ENCODE results near the gene TBX10.
"Not testable (repeated sequence)": the region's sequence is repeated elsewhere in the genome, so short reads cannot be mapped to it uniquely, and the experiment has no call there.

The TBX10 gene

DNA sequence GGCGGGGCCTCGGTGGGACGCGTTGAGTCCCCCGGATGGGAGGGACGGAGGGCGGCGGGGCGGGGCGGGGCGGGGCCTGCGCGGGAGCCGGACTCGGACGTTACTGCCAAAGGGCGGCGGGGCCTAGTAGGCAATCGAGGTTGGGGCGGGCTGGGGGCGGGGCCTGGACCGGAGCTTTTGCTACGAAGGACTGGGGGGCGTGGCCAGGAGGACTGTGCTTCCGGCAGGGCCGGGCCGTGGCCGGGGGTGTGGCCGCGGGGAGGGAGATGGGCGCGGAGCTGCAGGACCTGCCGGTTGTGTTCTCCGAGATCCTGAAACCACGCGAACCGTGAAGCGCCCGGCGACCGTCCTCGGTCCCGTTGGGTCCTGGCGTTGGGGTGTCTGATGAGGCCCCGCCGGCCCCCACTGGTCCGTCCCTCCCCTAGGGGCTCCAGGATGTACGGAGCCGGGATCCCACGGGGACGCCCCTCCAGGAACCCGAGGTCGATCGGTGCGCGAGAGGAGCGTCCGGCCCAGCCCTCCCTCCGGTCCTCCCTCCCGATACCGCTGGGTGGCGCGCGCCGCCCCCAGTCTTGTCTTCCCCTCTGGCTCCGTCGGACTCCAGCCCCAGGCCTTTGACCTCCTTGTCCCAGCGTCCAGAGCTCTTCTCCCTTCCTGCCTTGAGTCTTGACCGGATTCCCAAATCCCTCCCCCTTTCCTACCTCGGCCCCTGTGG, 9.2 kb downstream of the TBX10 start:
- DNase-seq: peak; percentile 98

DNA sequence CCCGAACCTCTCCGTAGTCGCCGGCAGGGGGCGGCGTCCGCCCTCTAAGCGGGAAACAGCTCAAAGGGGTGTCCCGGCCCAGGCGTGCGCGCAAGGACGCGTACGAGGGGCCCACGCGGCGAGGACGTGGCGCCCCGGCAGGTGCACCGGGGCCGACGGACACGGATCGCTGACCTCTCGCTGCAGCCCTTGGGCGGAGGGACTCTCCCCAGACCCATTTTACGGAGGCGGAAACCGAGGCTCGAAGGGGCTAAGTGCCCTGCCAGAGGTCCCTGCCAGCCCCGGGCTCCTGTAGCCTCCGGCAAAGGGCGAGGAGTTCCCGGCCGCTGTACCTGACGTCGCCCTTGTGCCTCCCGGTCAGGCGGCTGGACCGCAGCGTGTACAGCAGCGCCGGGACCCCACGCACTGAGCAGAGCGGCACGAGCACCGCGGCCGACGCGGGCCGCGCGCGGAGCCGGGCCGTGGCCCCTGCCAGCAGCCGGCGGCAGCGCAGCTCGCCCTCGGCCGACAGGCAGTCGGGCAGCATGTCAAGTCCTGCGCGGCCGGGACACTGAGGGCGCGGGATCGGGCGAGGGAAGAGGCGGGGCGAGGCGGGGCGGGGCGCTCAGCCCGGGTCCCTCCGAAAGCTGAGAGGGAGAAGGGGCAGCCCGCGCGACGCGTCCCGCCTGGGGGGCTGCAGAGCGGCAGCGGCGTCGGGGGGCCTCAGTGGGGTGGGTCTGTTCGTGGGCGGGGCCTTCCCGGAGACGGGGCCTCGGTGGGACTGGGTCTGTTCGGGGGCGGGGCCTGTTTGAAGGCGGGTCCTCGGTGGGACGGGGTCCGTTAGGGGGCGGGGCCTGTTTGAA, 10.0 kb downstream of the TBX10 start, which contains the start of gene NUDT8:
TSS of gene NUDT8 (minus strand) at position 552 of the 842 bp plus-strand sequence. CDS start at position 526, 26 bp downstream.
- peak; percentile 36 for DNase-seq

DNA sequence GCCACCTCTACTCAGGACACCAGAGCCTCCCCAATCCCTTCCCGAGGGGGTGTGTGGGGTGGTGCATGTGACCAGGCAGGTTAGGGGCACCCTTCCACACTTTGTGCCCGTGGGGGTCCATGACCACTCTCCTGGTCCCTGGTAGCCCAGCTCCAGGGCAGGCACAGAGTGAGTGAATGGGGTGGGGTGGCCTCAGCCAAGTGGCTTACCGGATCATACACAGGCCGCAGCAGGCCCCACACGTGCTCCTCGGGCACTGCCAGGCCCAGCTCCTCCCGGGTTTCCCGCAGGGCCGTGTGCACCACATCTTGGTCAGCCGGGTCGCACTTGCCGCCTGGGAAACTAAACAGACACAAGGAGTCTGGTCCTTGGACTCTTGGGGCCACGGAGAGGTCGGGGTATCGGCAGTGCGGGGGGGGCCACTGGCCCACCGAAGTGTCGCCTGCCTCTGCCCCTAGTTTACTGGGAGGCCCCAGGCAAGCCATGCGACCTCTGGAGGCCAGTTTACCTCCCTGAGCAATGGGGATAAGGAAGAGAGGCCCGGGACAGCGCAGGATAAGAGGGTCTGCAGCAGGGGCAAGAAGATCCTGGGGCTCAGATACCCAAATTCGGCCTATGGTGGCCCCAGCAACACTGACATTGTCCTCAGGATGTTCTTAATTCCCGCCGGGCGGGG, 10.7 kb downstream of the TBX10 start:
- no peak for DNase-seq

DNA sequence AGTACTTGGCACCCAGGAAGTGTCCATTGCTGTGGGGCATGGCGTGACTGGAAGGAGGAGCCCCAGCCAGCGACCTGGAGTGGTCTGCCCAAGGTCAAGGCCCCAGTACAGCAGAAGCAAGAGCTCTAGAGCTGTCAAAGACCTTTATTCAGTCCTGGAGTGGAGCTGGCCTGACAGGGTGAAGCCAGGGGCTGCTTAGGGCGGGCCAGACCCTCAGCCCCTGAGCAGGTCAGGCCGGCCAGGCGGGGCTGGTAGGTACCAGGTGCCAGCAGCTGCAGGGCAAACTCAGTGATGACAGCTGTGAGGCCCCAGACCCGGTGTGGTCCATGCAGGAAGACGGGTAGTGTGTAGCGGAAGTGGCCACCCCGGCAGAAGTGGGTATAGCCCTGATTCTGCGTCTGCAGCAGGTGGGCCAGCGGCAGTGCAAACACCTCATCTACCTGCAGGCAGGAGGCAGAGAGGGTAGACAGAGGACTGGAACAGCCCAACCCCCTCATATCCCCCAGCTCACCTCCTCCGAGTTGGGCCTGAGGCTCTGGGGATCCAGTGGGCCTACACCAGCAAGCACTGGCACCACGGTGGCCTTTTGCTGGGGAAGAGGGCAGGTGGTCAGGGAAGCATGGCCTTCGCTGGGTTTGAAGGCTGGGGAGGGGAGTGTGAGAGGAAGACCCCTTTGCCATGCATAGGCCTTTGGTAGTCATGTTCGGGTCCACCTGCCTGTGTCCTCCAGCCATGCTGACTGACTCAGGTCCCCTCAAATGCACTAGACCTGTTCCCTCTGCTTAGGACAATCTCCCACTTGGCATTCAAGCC, 11.5 kb downstream of the TBX10 start:
- DNase-seq: no peak

DNA sequence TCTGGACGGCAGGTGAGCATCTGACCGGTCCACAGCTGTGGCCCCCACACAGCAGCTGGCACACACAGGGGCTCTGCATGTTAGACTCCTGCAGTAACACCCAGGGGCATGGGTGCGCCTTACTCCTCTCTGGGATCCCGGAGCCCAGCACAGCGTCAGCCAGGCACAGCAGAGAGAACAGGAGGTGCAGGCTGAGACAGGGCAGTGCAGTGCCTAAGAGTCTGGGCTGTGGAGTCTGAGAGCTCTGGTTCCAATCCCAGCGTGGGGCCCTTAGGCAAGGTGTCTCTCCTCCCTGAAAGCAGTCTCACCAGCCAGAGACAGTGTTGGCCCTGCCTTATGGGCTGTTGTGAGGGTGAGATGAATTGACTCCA, 12.1 kb downstream of the TBX10 start:
- DNase-seq: no peak

DNA sequence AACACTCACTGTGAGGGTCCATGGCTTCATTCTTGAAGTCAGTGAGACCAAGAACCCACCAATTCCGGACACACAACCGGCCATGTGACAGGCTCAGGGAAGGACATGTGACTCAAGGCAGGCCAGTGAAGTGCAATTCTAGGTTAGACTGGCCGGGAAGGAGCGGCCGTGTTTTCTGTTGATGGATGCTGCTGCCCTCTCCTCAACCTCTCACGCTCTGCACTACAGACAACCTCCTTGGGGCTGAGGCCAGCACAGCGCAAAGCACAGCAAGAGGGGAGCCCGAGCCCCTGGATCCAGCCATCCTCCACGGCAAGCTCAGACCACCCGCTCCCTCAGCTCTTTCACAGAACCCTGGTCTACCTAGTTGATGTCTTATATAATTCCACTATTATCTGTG, 12.6 kb downstream of the TBX10 start:
- DNase-seq: no peak

DNA sequence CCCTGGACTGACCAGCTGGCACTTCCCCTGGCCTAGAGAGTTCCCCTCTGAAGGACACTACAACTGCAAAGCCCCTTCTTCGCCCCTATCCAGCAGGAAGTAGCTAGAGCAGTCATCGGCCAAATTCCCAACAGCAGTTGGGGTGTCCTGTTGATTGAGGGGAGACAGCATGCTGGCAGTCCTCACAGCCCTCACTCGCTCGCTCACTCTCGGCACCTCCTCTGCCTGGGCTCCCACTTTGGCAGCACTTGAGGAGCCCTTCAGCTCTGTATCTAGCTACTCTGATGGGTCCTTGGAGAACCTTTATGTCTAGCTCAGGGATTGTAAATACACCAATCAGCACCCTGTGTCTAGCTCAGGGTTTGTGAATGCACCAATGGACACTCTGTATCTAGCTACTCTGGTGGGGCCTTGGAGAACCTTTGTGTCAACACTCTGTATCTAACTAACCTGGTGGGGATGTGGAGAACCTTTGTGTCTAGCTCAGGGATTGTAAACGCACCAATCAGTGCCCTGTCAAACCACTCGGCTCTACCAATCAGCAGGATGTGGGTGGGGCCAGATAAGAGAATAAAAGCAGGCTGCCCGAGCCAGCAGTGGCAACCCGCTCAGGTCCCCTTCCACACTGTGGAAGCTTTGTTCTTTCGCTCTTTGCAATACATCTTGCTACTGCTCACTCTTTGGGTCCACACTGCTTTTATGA, 13.3 kb downstream of the TBX10 start:
- DNase-seq: not testable (repeated sequence)

DNA sequence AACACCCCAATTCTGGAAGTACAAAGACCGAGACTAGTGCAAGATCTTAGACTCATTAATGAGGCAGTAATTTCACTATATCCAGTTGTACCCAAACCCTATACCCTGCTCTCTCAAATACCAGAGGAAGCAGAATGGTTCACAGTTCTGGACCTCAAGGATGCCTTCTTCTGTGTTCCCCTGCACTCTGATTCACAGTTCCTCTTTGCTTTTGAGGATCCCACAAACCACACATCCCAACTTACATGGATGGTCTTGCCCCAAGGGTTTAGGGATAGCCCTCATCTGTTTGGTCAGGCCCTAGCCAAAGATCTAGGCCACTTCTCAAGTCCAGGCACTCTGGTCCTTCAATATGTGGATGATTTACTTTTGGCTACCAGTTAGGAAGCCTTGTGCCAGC, 15.8 kb downstream of the TBX10 start:
- not testable (repeated sequence) for DNase-seq

DNA sequence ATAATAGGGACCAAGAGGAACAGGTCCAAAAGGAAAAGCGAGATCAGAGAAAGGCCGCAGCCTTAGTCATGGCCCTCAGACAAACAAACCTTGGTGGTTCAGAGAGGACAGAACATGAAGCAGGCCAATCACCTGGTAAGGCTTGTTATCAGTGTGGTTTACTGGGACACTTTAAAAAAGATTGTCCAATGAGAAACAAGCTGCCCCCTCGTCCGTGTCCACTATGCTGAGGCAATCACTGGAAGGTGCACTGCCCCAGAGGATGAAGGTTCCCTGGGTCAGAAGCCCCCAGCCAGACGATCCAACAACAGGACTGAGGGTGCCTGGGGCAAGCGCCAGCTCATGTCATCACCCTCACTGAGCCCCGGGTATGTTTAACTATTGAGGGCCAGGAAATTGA, 16.7 kb downstream of the TBX10 start:
- DNase-seq: not testable (repeated sequence)

DNA sequence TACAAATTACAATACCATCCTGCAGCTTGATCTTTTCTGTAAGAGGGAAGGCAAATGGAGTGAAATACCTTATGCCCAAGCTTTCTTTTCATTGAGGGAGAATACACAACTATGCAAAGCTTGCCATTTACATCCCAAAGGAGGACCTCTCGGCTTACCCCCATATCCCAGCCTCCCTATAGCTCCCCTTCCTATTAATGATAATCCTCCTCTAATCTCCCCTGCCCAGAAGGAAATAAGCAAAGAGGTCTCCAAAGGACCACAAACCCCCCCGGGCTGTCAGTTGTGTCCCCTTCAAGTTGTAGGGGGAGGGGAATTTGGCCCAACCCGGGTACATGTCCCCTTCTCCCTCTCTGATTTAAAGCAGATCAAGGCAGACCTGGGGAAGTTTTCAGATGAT, 17.6 kb downstream of the TBX10 start:
- not testable (repeated sequence) for DNase-seq

DNA sequence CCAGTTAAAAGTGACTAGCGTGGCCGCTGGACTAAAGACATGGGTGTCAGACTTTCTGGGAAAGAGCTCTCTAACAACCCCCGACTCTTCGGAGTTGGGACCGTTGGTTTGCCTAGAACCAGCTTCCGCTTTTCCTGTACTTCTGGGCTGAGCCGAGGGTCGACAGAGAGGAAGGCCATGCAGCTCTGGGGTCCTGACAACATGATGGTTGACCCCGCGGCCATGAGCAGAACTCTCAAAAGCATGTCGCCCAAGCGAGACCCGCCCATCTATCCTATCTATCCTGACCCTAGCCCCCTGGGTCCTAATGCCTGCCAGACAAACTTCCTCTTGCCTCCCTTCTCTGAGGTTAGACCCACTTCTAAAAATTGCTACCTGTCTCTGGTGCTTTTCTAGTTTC, 18.9 kb downstream of the TBX10 start:
- not testable (repeated sequence) for DNase-seq

DNA sequence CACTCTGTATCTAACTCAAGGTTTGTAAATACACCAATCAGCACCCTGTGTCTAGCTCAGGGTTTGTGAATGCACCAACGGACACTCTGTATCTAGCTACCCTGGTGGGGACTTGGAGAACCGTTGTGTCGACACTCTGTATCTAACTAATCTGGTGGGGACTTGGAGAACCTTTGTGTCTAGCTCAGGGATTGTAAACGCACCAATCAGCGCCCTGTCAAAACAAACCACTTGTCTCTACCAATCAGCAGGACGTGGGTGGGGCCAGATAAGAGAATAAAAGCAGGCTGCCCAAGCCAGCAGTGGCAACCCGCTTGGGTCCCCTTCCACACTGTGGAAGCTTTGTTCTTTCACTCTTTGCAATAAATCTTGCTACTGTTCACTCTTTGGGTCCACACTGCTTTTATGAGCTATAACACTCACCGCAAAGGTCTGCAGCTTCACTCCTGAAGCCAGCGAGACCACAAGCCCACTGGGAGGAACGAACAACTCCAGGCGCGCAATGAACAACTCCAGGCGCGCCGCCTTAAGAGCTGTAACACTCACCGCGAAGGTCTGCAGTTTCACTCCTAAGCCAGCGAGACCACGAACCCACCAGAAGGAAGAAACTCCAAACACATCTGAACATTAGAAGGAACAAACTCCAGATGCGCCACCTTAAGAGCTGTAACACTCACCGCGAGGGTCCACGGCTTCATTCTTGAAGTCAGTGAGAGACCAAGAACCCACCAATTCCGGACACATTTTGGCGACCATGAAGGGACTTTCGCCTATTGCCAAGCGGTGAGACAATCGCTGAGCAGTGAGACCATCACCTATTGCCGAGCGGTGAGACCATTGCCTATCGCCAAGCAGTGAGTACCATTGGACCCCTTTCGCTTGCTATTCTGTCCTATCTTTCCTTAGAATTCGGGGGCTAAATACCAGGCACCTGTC, 19.6 kb downstream of the TBX10 start:
- DNase-seq: not testable (repeated sequence)

DNA sequence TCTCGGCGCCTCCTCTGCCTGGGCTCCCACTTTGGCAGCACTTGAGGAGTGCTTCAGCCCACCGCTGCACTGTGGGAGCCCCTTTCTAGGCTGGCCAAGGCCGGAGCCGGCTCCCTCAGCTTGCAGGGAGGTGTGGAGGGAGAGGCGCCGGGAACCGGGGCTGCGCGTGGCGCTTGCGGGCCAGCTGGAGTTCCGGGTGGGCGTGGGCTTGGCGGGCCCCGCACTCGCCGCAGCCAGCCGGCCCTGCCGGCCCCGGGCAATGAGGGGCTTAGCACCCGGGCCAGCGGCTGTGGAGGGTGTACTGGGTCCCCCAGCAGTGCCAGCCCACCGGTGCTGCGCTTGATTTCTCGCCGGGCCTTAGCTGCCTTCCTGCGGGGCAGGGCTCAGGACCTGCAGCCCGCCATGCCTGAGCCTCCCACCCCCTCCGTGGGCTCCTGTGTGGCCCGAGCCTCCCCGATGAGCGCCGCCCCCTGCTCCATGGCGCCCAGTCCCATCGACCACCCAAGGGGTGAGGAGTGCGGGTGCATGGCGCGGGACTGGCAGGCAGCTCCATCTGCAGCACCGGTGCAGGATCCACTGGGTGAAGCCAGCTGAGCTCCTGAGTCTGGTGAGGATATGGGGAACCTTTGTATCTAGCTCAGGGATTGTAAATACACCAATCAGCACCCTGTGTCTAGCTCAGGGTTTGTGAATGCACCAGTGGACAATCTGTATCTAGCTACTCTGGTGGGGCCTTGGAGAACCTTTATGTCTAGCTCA, 20.5 kb downstream of the TBX10 start:
- DNase-seq: not testable (repeated sequence)

DNA sequence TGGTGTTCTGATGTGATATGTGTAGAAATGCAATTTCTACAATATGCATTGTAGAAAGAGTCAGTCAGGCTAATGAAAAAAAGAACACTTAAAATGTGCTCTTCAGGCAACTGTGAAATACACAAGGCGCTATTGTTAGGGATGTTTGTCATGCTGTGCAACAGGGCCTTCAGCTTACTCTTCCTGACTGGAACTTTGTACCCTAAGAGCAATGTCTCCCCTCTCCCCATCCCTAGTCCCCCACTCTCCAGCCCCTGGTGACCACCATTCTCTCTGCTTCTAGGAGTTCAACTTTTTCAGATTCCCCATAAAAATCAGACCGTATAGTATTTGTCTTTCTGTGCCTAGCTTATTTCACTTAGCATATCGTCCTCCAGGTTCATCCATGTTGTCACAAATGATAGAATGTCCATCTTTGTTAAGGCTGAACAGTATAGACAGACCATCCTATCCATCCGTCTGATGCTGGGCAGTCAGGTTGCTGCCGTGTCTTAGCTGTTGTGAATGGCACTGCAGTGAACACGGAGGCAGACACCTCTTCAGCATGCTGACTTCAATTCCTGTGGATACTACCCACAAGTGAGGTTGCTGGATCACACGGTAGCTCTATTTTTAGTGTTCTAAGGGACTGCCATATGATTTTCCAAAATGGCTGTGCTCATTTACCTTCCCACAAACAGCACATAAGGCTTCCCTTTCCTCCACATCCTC, 22.2 kb downstream of the TBX10 start:
- no peak for DNase-seq

DNA sequence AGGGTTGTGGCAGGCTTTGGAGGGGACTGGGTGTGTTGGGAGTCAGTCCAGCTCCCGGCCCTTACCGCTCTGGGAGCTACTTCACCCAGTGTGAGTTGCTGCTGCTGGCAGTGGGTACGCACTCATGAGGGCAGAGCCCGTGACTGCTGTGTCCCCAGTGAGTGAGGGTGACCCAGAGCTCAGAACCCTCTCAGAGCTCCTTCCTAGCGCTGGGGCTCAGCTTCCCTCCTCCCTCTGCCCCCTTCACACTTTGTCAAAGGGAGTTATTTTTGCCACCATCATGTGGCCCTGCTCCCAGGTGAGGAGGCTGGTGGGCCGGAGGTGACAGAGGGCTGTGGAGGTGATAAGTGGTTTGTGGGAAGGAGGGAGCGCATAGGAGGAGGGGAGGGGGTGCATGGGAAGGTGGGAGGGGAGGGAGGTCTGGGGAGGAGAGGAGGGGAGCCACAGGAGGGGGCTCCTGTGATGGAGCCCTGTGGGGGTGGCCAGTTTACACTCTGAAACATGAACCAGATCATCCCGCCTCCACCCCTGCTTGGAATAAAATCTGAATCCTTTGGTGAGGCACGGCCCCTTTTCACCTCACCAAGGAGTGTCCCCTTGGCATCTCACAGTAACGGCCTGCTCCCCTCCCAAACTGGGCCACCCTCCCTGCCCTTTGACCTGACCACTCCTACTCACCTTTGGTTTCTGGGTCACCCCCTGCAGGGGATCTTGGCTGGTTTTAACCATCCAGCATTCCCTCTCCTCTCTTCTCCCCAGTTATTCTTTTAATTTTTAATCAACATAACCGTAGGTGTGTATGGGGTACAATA, 22.9 kb downstream of the TBX10 start:
- no peak for DNase-seq

DNA sequence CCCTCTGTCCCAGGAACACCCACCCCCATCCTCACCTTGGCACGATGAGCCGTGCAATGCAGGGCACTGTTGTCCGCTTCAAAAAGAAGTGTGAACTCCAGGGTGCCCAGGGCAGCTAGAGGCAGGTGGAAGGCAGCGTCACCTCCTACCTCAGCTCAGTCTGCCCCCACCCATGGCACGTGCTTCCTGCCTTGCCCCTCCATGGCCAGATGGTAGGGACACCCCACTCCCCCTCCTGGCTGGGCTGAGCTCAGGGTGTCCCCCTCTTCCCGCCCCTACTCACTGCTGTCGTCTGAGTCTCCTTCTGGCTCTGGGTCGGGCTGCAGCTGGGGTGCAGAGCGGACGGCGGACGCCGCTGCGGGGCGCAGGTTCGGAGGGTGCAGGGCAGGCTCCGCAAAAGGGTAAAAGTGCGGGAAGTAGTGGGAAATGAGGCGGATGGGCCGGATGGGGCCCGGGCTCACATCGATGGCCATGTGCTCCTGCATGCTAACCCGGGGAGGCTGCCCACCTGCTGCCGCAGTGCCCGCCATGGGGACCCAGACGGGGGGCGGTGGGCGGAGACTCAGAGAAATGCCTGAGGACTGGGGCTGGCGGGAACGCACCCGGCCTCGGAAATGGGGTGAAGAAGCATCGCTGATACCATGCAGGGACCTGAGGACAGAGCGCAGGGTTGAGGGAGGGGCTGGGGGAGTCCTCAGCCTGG, 23.7 kb downstream of the TBX10 start:
- DNase-seq: no peak

DNA sequence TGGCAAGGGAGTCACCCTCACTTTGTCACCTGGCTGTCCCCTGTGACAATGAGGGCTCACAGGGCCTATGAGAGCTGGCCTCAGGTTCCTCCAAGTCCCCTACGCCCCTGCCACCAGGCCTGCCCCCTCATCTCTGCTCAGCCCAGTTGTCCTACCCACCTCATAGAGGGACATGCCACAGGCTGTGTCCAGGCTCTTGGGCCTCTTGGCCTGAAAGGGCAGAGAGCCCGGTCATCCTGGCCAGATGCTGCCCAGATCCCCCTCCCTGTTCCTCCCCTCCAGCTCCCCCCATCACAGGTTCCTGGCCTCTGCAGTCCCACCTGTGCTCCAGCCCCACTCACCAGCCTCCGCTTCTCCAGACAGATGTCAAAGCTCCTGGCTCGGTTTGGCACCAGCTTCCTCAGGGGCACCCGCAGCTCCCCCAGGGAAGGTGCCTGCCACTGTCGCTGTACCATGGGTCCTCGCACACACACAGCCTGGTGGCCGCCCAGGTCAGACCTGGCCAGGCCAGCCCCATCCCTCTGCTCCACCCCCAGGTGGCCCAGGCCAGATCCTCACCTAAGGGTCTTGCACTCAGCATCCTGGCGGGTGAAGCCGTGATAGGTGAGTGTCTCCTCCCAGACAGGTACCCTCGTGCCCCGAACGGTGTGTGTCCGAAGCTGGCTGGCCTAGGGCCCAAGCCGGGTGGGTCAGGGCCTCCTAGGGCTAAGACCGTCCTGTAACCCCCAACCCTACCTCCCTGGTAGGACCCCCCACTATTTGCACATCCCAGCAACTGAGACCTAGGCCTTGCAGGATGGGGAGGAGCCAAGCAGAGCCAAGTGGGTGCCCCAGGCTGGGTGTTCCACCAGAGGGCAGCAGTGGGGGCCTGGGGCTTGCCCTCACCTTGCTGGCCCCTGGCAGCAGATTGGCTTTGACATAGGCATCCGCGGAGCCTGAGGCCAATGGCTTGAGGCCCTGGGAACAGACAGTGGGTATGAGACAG, 24.5 kb downstream of the TBX10 start:
- DNase-seq: no peak
